GM19467 (cell line): ENCODE results near the gene TCEAL2.
"Not testable (repeated sequence)": the region's sequence is repeated elsewhere in the genome, so short reads cannot be mapped to it uniquely, and the experiment has no call there.

ENCODE experiments used
- ATAC-seq: cut with Tn5 transposase; IDR thresholded peaks from one replicate; pipeline ENCODE4 v1.9.1; 2021; ENCODE audit warnings: mild to moderate bottlenecking, moderate library complexity; ENCODE audit not compliant: unreplicated experiment

Gene TCEAL2

DNA sequence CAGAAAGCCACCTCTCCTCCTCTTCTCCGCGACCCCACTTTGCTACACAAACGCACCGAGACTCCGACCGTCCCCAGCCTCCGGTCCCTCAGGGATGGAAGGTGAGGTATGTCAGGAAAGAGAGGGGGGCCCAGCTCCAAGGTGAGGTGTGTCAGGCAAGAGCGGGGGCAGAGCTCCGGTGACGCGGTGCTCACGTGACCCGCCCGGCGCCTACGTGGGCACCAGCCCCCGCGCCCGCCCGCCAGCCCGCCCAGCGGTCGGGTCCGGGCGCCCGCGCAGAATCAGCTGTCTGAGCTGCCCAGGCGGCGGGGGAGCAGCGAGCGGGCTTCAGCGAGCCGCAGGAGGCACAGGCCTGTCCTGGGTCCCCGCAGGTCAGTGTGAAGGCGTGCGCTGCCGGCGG is at the start of gene TCEAL2:
TCEAL2 (plus strand) TSS at position 244 of the 400 bp plus-strand sequence. CDS start 1,152 bp downstream, outside the sequence.
- ATAC-seq = not testable (repeated sequence)

DNA sequence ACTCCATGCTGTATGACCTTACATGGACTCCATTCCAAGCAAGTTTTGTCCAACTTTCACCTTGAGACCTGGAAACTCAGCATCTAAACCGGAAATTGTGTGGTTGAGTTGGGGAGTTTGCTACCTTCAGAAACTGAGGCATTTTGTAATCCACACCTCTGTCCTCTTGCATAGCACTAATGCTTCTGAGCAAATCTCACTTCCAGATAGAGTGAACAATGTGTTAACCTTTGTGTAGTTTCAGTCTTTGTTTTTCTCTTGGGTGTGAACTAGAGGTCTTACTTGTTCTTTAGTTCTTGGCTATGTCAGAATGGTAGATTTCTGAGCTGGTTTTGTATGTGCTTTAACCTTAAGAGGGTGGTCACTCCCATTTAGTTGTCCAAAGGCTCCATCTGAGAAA is 48.1 kb upstream of the TCEAL2 start:
- no peak for ATAC-seq

DNA sequence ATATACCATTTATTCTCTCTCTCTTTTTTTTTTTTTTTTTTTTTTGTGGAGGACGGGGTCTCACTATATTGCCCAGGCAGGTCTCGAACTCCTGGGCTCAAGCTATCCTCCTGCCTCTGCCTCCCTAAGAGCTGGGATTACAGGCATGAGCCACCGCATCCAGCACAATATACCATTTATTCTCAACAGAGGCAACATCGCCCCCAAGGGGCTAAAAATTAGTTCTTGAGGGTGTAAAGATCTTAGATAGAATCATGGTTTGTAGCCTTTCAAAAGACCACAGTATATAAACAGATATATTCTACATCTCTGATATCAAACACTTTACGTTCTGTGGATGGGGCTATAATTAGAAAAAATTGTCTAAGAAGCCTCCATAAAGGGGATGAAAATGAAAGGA is 39.8 kb upstream of the TCEAL2 start:
- no peak for ATAC-seq

DNA sequence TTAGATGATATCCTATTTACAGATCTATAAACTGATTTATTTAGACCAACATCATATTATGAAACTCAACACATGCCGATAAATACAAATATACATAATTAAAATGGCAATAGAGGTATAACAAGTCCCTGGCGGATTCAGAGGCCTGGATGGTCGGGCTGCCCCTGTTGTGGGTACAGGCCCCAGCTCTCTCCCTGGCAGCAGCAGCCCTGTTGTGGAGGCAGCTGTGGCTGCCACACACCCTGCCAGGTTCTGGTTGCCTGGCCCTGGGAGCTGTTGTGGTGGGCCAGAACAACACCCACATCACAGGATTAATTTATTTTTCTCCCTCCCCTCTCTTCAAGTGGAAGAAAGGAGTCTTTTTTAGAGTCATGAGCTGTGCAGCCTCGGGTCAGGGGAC is 12.1 kb upstream of the TCEAL2 start:
- no peak for ATAC-seq

DNA sequence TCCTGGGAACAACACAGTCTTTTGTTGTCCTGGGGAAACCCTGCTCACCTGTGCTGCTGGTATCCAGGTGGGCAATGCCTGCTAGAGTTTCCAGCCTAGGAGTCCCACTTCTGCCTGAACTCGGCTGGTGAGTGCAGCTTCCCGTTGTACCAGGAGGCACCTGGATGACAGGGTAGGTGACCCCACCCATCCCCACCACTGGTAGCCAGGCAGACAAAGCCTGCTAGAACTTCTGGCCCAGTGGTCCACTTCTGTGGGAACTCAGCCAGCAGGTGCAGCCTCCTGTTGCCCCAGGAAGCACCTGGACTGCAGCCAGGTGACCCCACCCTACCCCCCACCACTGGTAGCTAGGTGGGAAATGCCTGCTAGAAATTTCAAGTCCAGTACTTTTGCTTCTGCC is 9.7 kb upstream of the TCEAL2 start:
- ATAC-seq = no peak

DNA sequence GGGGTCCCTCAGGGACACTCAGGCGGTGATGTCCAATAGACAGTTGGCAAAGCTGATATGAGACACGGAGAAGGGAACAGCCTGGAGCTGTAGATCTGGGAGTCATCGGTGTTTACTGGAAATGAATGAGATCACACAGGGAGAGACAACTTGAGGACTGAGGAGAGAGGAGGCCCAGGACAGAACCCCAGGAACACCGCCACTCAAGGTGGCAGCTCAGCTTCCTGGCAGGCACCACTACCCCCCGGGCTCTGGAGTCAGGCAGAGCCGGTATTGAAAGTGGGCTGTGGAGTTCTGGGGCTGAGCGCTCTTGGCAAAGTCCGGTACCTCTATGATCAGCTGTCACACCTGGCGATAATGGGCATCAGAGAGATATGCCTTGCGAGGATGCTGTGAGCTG is 465 bp upstream of the TCEAL2 start:
- ATAC-seq = not testable (repeated sequence)

DNA sequence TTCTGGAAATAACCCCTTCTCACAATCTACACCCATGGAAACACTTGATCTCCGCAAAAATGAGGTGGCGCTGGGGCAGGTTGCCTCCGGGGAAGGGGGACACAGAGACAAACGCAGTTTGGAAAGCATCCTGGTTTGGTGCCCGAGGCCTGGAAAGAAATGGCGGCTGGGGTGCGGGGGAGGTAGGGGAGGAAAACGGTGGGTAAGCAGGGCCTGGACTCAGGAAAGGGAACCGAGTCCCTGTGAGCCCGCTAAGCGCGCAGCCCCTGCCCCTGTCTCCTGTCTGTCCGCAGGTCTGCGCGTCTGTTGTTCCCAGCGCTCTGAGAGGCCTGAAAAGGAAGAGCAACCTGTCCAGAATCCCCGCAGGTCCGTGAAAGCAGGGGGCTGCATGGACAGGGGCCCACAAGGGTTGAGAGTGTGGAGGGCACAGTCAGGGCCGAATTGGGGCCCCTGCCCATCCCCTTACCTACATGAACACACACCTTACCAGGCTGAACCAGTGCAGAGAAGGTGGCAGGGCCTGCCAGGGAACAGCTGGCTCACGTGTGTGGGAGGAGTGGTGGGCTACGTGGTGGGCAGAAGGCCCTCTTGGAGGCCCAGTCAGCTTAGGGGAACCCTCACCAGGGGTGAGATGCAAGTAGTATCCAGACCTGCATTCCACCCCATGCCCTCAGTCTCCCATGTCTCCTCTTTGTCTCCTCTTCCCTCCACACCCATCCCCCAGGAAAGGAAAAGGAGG is 770 bp downstream of the TCEAL2 start:
- not testable (repeated sequence) for ATAC-seq

DNA sequence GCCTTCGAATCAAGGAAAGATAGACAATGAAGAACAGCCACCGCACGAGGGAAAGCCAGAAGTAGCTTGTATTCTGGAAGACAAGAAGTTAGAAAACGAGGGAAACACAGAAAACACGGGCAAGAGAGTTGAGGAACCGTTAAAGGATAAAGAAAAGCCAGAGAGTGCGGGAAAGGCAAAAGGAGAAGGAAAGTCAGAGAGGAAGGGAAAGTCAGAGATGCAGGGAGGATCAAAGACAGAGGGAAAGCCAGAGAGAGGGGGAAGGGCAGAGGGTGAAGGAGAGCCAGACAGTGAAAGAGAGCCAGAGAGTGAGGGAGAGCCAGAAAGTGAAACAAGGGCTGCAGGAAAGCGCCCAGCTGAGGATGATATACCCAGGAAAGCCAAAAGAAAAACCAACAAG is 1.4 kb downstream of the TCEAL2 start:
- ATAC-seq = no peak

DNA sequence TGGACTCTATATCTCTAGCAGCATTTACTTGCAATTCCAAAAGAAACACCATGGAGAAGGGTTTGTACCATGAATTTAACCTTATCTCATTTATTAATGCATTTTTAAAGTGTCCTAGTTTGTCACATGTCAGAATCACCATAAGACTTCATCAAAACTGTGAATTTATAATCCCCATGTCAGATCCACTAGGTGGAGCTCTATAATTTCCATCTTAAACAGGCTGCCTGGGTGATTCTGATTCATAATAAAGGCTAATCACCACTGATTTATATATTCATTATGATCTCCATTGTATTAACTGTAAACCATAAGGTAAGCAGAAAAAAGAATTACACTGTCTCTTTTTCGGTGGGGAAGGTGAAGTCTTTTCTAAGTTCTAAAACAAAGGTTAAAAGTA is 4.0 kb downstream of the TCEAL2 start:
- ATAC-seq = no peak

DNA sequence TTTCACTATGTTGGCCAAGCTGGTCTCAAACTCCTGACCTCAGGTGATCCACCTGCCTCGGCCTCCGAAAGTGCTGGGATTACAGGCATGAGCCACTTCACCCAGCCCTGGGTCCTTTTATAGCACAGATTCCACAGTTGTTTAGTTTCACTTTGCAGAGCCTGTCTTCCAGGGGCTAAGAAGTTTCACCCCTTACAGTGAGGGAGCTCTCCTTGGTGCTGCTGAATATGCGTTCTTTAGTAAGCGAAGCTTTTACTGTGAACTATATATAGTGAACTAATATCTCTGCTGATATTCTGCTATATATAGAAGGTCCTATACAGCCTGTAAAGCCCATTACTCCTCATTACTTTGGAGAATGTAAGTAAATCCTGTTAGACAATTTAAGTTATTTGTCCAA is 12.6 kb downstream of the TCEAL2 start:
- no peak for ATAC-seq

DNA sequence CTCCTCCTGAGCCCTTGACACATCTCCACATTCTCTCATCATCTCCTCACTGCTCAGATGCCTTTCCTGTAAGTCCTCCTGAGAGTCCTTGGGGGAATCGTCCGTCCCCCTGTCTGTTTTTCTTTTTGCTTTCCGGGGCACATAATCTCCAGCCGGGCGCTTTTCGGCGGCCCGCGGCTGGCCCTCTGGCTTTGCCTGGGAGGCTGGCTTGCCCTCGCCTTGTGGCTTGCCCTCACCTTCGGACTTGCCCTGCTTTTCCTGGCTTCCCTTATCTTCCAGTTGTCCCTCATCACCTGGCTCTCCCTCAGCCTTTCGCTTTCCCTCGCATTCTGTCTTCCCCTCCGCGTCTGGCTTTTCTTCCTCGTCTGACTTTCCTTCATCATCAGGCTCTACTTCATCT is 15.4 kb downstream of the TCEAL2 start:
- not testable (repeated sequence) for ATAC-seq

DNA sequence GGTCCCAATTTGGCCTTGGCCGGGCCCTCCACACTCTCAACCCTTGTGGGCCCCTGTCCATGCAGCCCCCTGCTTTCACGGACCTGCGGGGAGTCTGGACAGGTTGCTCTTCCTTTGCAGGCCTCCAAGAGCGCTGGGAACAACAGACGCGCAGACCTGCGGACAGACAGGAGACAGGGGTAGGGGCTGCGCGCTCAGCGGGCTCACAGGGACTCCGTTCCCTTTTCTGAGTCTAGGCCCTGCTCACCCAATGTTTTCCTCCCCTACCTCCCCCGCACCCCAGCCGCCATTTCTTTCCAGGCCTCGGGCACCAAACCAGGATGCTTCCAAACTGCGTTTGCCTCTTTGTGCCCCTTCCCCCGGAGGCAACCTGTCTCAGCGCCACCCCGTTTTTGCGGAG is 16.2 kb downstream of the TCEAL2 start:
- not testable (repeated sequence) for ATAC-seq

DNA sequence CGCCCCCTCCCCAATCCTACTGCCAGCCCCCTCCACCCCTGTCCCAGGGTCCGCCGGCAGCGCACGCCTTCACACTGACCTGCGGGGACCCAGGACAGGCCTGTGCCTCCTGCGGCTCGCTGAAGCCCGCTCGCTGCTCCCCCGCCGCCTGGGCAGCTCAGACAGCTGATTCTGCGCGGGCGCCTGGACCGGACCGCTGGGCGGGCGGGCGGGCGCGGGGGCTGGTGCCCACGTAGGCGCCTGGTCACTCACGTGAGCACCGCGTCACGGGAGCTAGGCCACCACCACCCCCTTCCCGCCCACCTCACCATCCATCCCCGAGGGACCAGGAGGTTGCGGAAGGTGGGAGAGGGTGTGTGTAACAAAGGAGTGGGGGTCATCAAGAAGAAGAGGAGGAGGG is 16.8 kb downstream of the TCEAL2 start, which contains the start of gene TCEAL6:
TCEAL6 (minus strand) TSS at position 208 of the 400 bp plus-strand sequence.
- not testable (repeated sequence) for ATAC-seq

DNA sequence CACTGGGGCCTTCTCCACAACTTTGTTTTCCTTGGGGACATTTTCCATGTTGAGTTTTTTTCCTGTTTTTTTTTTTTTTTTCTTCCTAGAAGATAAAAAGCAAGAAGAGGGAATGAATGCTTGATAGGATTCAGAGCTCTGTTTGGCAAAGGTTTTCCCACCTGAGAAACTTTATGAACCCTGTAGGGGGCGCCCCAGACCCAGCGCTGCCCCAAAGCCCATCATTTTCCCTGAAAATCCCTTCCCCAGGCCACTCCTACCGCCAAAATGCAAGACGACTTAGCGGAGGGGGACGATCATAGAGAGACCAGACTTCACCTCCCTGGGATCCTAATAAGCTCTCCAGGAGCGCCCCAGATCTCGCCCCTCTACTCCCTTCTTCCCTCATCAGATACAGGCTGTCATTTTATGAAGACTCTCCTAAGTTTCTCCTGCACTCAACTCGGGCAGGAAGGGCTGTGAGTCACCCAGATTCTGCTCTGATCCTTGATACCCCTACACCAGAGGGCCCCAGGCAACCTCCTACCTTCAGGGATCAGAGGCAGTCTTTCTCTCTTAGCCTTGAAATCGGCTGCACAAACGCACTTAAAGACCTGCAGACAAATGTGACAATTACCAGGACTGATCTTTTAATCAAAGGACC is 28.9 kb downstream of the TCEAL2 start:
- no peak for ATAC-seq

DNA sequence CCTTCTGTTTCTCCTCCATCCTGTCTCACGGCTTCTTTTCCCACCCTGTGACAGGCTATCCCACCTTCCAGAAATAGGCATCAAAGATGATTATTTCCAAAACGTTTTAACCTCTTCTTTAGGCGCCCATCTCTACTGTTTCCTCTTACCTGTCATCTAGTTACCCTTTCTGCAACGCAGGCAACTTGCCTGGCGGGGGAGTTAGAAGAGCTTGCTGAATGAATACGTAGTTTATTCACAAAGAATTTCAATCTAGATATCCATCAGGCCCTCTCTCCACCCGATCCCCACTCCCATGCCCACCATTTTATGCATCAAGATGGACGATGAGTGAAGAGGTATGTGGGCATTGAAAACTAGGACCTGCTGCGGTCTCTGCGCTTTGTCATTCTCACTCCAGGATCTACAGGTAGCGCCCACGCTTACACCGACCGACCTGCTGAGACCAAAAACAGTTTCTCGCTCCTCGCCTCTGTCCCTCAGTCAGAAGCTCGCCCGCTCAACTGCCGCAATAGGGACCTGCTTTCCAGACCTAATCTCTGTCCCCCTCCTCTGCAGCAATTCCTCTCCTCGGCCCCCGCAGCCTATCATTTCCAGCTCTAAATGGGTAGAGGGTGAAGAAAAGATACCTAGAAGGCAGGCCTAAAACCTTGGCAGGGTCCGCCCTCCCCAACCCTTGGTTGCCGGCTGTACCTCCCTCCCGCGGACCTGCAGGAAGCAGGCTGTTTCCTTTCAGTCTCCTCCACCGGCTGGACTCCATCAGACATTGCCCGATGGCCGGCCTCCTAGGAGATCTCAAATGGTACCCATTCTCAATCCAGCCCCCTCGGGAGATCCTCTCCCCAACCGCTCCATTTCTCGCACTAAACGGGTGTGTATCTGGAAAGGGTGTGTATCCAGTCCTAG is 29.7 kb downstream of the TCEAL2 start:
- peak; percentile 36 for ATAC-seq

DNA sequence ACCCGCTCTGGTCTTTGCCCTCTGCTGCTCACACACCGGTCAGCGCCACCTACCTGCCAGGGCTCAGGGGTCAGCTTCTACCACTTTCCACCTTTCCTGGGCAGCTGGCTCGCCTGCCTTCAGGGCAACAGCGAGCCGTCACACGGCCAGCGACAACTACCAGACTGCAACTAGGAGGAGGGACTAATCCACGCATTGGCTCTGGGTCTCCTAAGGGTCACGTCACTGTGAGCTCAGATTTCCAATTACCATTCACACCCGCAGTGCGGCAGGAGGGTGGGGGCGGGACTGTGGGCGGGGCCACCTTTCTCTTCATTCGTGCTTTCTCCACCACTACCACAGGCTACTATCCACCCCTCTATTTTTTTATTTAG is 30.3 kb downstream of the TCEAL2 start, which contains the start of gene BEX5:
BEX5 (minus strand) TSS at position 172 of the 374 bp plus-strand sequence. CDS start 1,712 bp downstream, outside the sequence.
- peak; percentile 95 for ATAC-seq
